NCI-H1105 treated with DMSO at 0.1 percent for 48 hours (cell line): ENCODE results near the gene PIP5K1C.
A peak's percentile ranks its signal among the peaks of the same experiment; 100 is the strongest.

Experiments used
- DNase-seq: peaks from one replicate; lab custom pipeline; 2025; lab: John Stamatoyannopoulos, UW

The PIP5K1C gene

GRCh38 chr19:3721131-3721886 is 21.0 kb upstream of the PIP5K1C start:
- DNase-seq = peak; percentile 86

- DNase-seq = no peak
These were observed 20.2 kb upstream of the PIP5K1C start for GRCh38 chr19:3720349-3720917.

GRCh38 chr19:3719868-3720267 is 19.6 kb upstream of the PIP5K1C start:
- no peak for DNase-seq

- no peak for DNase-seq
These were observed 15.9 kb upstream of the PIP5K1C start for GRCh38 chr19:3716147-3716668.

GRCh38 chr19:3712663-3713611 is 12.7 kb upstream of the PIP5K1C start:
- DNase-seq = no peak

GRCh38 chr19:3710265-3710812 is 10.1 kb upstream of the PIP5K1C start:
- DNase-seq = peak; percentile 42

GRCh38 chr19:3708207-3708931 is 8.1 kb upstream of the PIP5K1C start, which contains the start of gene TJP3:
Gene TJP3 (plus strand): TSS chr19:3708384. CDS start chr19:3728433, 20,049 bp downstream.
- DNase-seq = peak; percentile 59

GRCh38 chr19:3707868-3708206 is 7.6 kb upstream of the PIP5K1C start:
- DNase-seq = no peak

- no peak for DNase-seq
These were observed 932 bp upstream of the PIP5K1C start for GRCh38 chr19:3701200-3701599.

- DNase-seq = no peak
These were observed 477 bp downstream of the PIP5K1C start for GRCh38 chr19:3699741-3700241.

- DNase-seq = no peak
These were observed 1.1 kb downstream of the PIP5K1C start for GRCh38 chr19:3698974-3699740.

GRCh38 chr19:3698386-3698950 is 1.8 kb downstream of the PIP5K1C start:
- no peak for DNase-seq

- DNase-seq = no peak
These were observed 2.4 kb downstream of the PIP5K1C start for GRCh38 chr19:3697671-3698385.

- DNase-seq = no peak
These were observed 3.2 kb downstream of the PIP5K1C start for GRCh38 chr19:3697094-3697493.

- no peak for DNase-seq
These were observed 3.6 kb downstream of the PIP5K1C start for GRCh38 chr19:3696660-3696995.

GRCh38 chr19:3695986-3696659 is 4.1 kb downstream of the PIP5K1C start:
- no peak for DNase-seq

- no peak for DNase-seq
These were observed 5.0 kb downstream of the PIP5K1C start for GRCh38 chr19:3695124-3695733.

- DNase-seq = no peak
These were observed 5.7 kb downstream of the PIP5K1C start for GRCh38 chr19:3694361-3695123.
